Activated T-cell treated with anti-CD3 and anti-CD28 coated beads for 1 hour (primary cell): Measurements from ENCODE around the gene CCDC50.

ENCODE experiments used
- DNase-seq: peaks from one replicate; pipeline ENCODE4 v3.0.0-alpha.2; 2020; ENCODE audit warnings: low read depth

Gene CCDC50

GRCh38 chr3:191350396-191351090 lies 21.3 kb downstream of the CCDC50 start:
- DNase-seq = no peak

- DNase-seq = no peak
Measured at GRCh38 chr3:191352014-191352413, 22.8 kb downstream of the CCDC50 start.

- DNase-seq = no peak
Measured at GRCh38 chr3:191353022-191353777, 24.0 kb downstream of the CCDC50 start.

GRCh38 chr3:191355406-191355805 lies 26.2 kb downstream of the CCDC50 start:
- no peak for DNase-seq

- no peak for DNase-seq
Measured at GRCh38 chr3:191356631-191357439, 27.6 kb downstream of the CCDC50 start.

- no peak for DNase-seq
Measured at GRCh38 chr3:191357909-191358308, 28.7 kb downstream of the CCDC50 start.

GRCh38 chr3:191358929-191359328 lies 29.7 kb downstream of the CCDC50 start:
- DNase-seq = no peak

- no peak for DNase-seq
Measured at GRCh38 chr3:191360620-191361019, 31.4 kb downstream of the CCDC50 start.

GRCh38 chr3:191361456-191361855 lies 32.3 kb downstream of the CCDC50 start:
- no peak for DNase-seq

GRCh38 chr3:191362037-191362436 lies 32.8 kb downstream of the CCDC50 start:
- no peak for DNase-seq

- no peak for DNase-seq
Measured at GRCh38 chr3:191362524-191363090, 33.4 kb downstream of the CCDC50 start.

GRCh38 chr3:191363221-191363620 lies 34.0 kb downstream of the CCDC50 start:
- DNase-seq = no peak

- DNase-seq = no peak
Measured at GRCh38 chr3:191366675-191367074, 37.5 kb downstream of the CCDC50 start.

GRCh38 chr3:191368755-191369615 lies 39.8 kb downstream of the CCDC50 start:
- DNase-seq = no peak

- no peak for DNase-seq
Measured at GRCh38 chr3:191369616-191370010, 40.4 kb downstream of the CCDC50 start.

GRCh38 chr3:191372122-191372521 lies 42.9 kb downstream of the CCDC50 start:
- DNase-seq = no peak

GRCh38 chr3:191373327-191373726 lies 44.1 kb downstream of the CCDC50 start:
- DNase-seq = no peak

GRCh38 chr3:191376516-191377141 lies 47.4 kb downstream of the CCDC50 start:
- DNase-seq = no peak

GRCh38 chr3:191378142-191378812 lies 49.1 kb downstream of the CCDC50 start:
- no peak for DNase-seq

GRCh38 chr3:191379446-191379845 lies 50.3 kb downstream of the CCDC50 start:
- DNase-seq = no peak
